GM19328 (cell line): Measurements from ENCODE around the gene BAZ1B.
"Not testable (repeated sequence)": the region's sequence is repeated elsewhere in the genome, so short reads cannot be mapped to it uniquely, and the experiment has no call there.

Source experiments
- ATAC-seq: cut with Tn5 transposase; IDR thresholded peaks from one replicate; pipeline ENCODE4 v1.9.1; 2021; ENCODE audit warnings: mild to moderate bottlenecking, moderate library complexity; ENCODE audit not compliant: unreplicated experiment

BAZ1B gene

GRCh38 chr7:73522105-73522872, at the start of gene BAZ1B:
Gene BAZ1B (minus strand): TSS chr7:73522293. CDS start chr7:73521933, 360 bp downstream.
- peak; percentile 78 for ATAC-seq

- ATAC-seq, result no peak
Measured at GRCh38 chr7:73570977-73571376, 48.9 kb upstream of the BAZ1B start.

- no peak for ATAC-seq
Measured at GRCh38 chr7:73570521-73570920, 48.4 kb upstream of the BAZ1B start.

- ATAC-seq, result no peak
Measured at GRCh38 chr7:73569042-73569608, 47.0 kb upstream of the BAZ1B start.

GRCh38 chr7:73567846-73568685, 46.0 kb upstream of the BAZ1B start:
- no peak for ATAC-seq

GRCh38 chr7:73567140-73567539, 45.0 kb upstream of the BAZ1B start:
- ATAC-seq, result no peak

- not testable (repeated sequence) for ATAC-seq
Measured at GRCh38 chr7:73566431-73566830, 44.3 kb upstream of the BAZ1B start.

GRCh38 chr7:73565675-73566340, 43.7 kb upstream of the BAZ1B start:
- no peak for ATAC-seq

GRCh38 chr7:73560109-73560835, 38.2 kb upstream of the BAZ1B start:
- ATAC-seq, result no peak

GRCh38 chr7:73557397-73558257, 35.5 kb upstream of the BAZ1B start, which contains the start of gene BCL7B:
Gene BCL7B (minus strand): TSS chr7:73557690. CDS start chr7:73557578, 112 bp downstream.
- ATAC-seq, result peak; percentile 39

- ATAC-seq, result peak; percentile 89
Measured at GRCh38 chr7:73557108-73557396, 35.0 kb upstream of the BAZ1B start.

GRCh38 chr7:73556208-73557107, 34.4 kb upstream of the BAZ1B start:
- no peak for ATAC-seq

GRCh38 chr7:73555411-73555982, 33.4 kb upstream of the BAZ1B start:
- ATAC-seq, result no peak

- not testable (repeated sequence) for ATAC-seq
Measured at GRCh38 chr7:73550093-73550492, 28.0 kb upstream of the BAZ1B start.

GRCh38 chr7:73549176-73549575, 27.1 kb upstream of the BAZ1B start:
- no peak for ATAC-seq

GRCh38 chr7:73547841-73548240, 25.7 kb upstream of the BAZ1B start:
- no peak for ATAC-seq

- ATAC-seq, result no peak
Measured at GRCh38 chr7:73544678-73545077, 22.6 kb upstream of the BAZ1B start.

GRCh38 chr7:73541722-73542121, 19.6 kb upstream of the BAZ1B start:
- no peak for ATAC-seq
